HepG2 (cell line): ENCODE results near the gene LRRC8C. TPM values are rescaled to one million over a fixed set of nuclear protein-coding genes. Genes with fewer than 3 reads are reported as not detected.

Experiments
- ATAC-seq: fragments of 200-7000 bp; cut with Tn5 transposase; 3 replicates; pipeline ENCODE4 v1.9.1; 2020; ENCODE audit warnings: mild to moderate bottlenecking, moderate library complexity
- BruUV-seq: library from RNA; stranded (reverse); fragments of 400-500 nt; replicated peaks from 2 replicates; lab custom pipeline; 2021; lab: Mats Ljungman, UMichigan
- CTCF ChIA-PET: fragments of 300-600 bp; formaldehyde crosslinking; extraction: SDS; loops from one replicate; lab custom pipeline; 2021; ENCODE audit warnings: low total read pairs, inconsistent platforms, low intra/inter-chr PET ratio; lab: Yijun Ruan, JAX
- POLR2A ChIA-PET: fragments of 350-600 bp; sonication (Branson Sonifier 250); formaldehyde crosslinking; loops from one replicate; lab custom pipeline; 2020; ENCODE audit warnings: antibody characterized with exemption, inconsistent platforms; lab: Yijun Ruan, JAX
- DNase-seq: peaks from one replicate; pipeline ENCODE4 v3.0.0-alpha.2; 2015; ENCODE audit warnings: low spot score
- FAIRE-seq: peaks from 3 replicates; lab custom pipeline; 2011; peaks lifted over from hg19 to GRCh38; lab: Jason Lieb, UNC
- H2AFZ ChIP-seq: one replicate; pipeline ENCODE4 v1.6.1; 2011; ENCODE audit warnings: low read length, inconsistent platforms
- H3K27ac ChIP-seq: fragments of 300-600 bp; 3 replicates; pipeline ENCODE4 v1.8.0; 2011; ENCODE audit warnings: mixed run types, mild to moderate bottlenecking, mixed read lengths, low read length, inconsistent platforms; ENCODE audit not compliant: insufficient read depth; ENCODE audit errors: extremely low read length
- H3K27me3 ChIP-seq, 2 experiments: fragments of 200-600 bp in 1 of 2; 2 replicates in 1 of 2; 3 replicates in 1 of 2; pipeline versions ENCODE4 v1.6.0 to v1.8.0; 2011; ENCODE audit warnings: low read length in 2 of 2, mild to moderate bottlenecking in 2 of 2, moderate library complexity in 2 of 2, inconsistent platforms in 1 of 2; ENCODE audit not compliant: insufficient read depth in 2 of 2, control insufficient read depth in 1 of 2
- H3K36me3 ChIP-seq, 2 experiments: fragments of 200-600 bp in 1 of 2; replicated peaks in 1 of 2; 2 replicates in 1 of 2; 3 replicates in 1 of 2; pipeline versions ENCODE4 v1.5.1 to v1.8.0; 2011; ENCODE audit warnings: low read length in 2 of 2, inconsistent platforms in 1 of 2; ENCODE audit not compliant: insufficient read depth in 2 of 2, control insufficient read depth in 1 of 2
- H3K4me1 ChIP-seq: 2 replicates; pipeline ENCODE4 v1.5.1; 2012; ENCODE audit warnings: low read length, inconsistent platforms; ENCODE audit not compliant: insufficient read depth
- H3K4me2 ChIP-seq: 2 replicates; pipeline ENCODE4 v1.6.0; 2011; ENCODE audit warnings: low read depth, low read length, inconsistent platforms
- H3K4me3 ChIP-seq, 3 experiments: fragments of 200-600 bp in 1 of 3; sonication (generic), shearing (Covaris generic) in 1 of 3; replicated peaks in 1 of 3; 2 replicates each; pipeline ENCODE4 v1.5.1; 2011 to 2016; ENCODE audit warnings: low read length in 3 of 3, inconsistent platforms in 2 of 3, low read depth in 2 of 3, mild to moderate bottlenecking in 2 of 3, control low read depth in 1 of 3, mixed read lengths in 1 of 3; ENCODE audit not compliant: insufficient read depth in 1 of 3
- H3K79me2 ChIP-seq: one replicate; pipeline ENCODE4 v1.6.1; 2011; ENCODE audit warnings: low read length, inconsistent platforms; ENCODE audit not compliant: insufficient read depth
- H3K9ac ChIP-seq: 2 replicates; pipeline ENCODE4 v1.6.0; 2011; ENCODE audit warnings: mild to moderate bottlenecking, low read depth, low read length, inconsistent platforms; ENCODE audit not compliant: insufficient read depth
- H3K9me3 ChIP-seq: 2 replicates; pipeline ENCODE4 v1.5.1; 2012; ENCODE audit warnings: mild to moderate bottlenecking, low read length
- H4K20me1 ChIP-seq: 2 replicates; pipeline ENCODE4 v1.6.0; 2011; ENCODE audit warnings: inconsistent platforms, mild to moderate bottlenecking, low read length, moderate library complexity; ENCODE audit not compliant: insufficient read depth
- ARNT ChIP-seq: fragments of 450-650 bp; IDR thresholded peaks from 2 replicates; pipeline ENCODE4 v1.6.1; 2017
- CEBPG ChIP-seq: IDR thresholded peaks from 2 replicates; pipeline ENCODE4 v1.6.1; 2016
- MTA3 ChIP-seq: sonication (generic); formaldehyde crosslinking; IDR thresholded peaks from 2 replicates; pipeline ENCODE4 v1.4.0; 2020; ENCODE audit warnings: missing genetic modification reagents
- PTBP1 ChIP-seq: fragments of 200-400 bp; formaldehyde crosslinking; IDR thresholded peaks from 2 replicates; pipeline ENCODE4 v1.6.1; 2018; ENCODE audit warnings: low read length, low read depth; ENCODE audit not compliant: poor library complexity, severe bottlenecking
- RXRA ChIP-seq: sonication (generic); formaldehyde crosslinking; IDR thresholded peaks from 2 replicates; pipeline ENCODE4 v1.5.1; 2020; ENCODE audit warnings: missing genetic modification reagents
- TEAD3 ChIP-seq: optimal IDR thresholded peaks from 2 replicates; pipeline ENCODE3; 2016; ENCODE audit warnings: borderline replicate concordance
- ZFP62 ChIP-seq: sonication (generic); formaldehyde crosslinking; IDR thresholded peaks from 2 replicates; pipeline ENCODE4 v1.4.0; 2020; ENCODE audit warnings: missing genetic modification reagents
- ZNF207 ChIP-seq: fragments of 450-650 bp; IDR thresholded peaks from 2 replicates; pipeline ENCODE4 v1.6.1; 2016; ENCODE audit warnings: antibody characterized with exemption, borderline replicate concordance
- ZNF331 ChIP-seq: sonication (generic); formaldehyde crosslinking; IDR thresholded peaks from 2 replicates; pipeline ENCODE4 v1.4.0; 2020; ENCODE audit warnings: missing genetic modification reagents
- ZNF430 ChIP-seq: sonication (generic); formaldehyde crosslinking; IDR thresholded peaks from 2 replicates; pipeline ENCODE4 v1.9.0; 2021; ENCODE audit warnings: mild to moderate bottlenecking, missing genetic modification reagents
- WGBS: methylation state at CpG from one replicate; pipeline ENCODE4 v1.1.6; 2017; ENCODE audit warnings: low lambda C conversion rate; 5-methylcytosine and 5-hydroxymethylcytosine counted together
- in situ Hi-C: cut with HindIII; loops from 2 replicates; pipeline ENCODE4 v1.10.0; 2017; ENCODE audit warnings: low pct_unique_long_range_greater_than_20kb; ENCODE audit not compliant: extremely low pct_ligation_motif_present
- intact Hi-C: fragments of 100-400 bp; cut with micrococcal nuclease; formaldehyde crosslinking; loops from one replicate; pipeline ENCODE4 v1.10.0; 2022; ENCODE audit not compliant: unreplicated experiment
- polyA plus RNA-seq, 8 experiments: library from polyadenylated mRNA; depleted of rRNA in 3 of 8; stranded (reverse) in 7 of 8; unstranded in 1 of 8; fragments of >200 nt; fragmentation: Illumina TruSeq in 4 of 8; extraction: Trizol in 4 of 8; gene quantifications; 2 replicates each; pipeline versions ENCODE4 v1.2.1 to v1.2.3, GENCODE V29; 2011 to 2016; ENCODE audit warnings: low read depth in 4 of 8, missing spikeins in 1 of 8, mixed read lengths in 1 of 8; ENCODE audit not compliant: insufficient read depth in 1 of 8
- total RNA-seq, 5 experiments: library from RNA; depleted of rRNA; stranded (reverse); fragments of >200 nt; fragmentation: Illumina TruSeq; extraction: Trizol; gene quantifications; 2 replicates each; pipeline ENCODE4 v1.2.3, GENCODE V29; 2016; ENCODE audit warnings: low read depth in 1 of 5
- TF ChIP-seq, protein P1 (sequence below): IDR thresholded peaks from 2 replicates; pipeline ENCODE4 v1.6.1; 2016; ENCODE audit warnings: mild to moderate bottlenecking
- TF ChIP-seq, protein P2 (sequence below): IDR thresholded peaks from 2 replicates; pipeline ENCODE4 v1.4.0; 2020; ENCODE audit warnings: mild to moderate bottlenecking, missing genetic modification reagents

LRRC8C gene
- total and polyA plus RNA-seq, 2 of the 13 experiments (the other 11 are each of a cell fraction or from before 2014, with no cell fraction given) = 0.22 to 0.32 TPM

GRCh38 chr1:89762779-89763648 is 130.1 kb downstream of the LRRC8C start (continued):
- TF ChIP-seq, protein P1, sequence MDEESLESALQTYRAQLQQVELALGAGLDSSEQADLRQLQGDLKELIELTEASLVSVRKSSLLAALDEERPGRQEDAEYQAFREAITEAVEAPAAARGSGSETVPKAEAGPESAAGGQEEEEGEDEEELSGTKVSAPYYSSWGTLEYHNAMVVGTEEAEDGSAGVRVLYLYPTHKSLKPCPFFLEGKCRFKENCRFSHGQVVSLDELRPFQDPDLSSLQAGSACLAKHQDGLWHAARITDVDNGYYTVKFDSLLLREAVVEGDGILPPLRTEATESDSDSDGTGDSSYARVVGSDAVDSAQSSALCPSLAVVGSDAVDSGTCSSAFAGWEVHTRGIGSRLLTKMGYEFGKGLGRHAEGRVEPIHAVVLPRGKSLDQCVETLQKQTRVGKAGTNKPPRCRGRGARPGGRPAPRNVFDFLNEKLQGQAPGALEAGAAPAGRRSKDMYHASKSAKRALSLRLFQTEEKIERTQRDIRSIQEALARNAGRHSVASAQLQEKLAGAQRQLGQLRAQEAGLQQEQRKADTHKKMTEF (CRISPR knock-in tag) = 0 out of 2 replicates have a peak, but pooled peaks have one; percentile 38
- TF ChIP-seq, protein P2, sequence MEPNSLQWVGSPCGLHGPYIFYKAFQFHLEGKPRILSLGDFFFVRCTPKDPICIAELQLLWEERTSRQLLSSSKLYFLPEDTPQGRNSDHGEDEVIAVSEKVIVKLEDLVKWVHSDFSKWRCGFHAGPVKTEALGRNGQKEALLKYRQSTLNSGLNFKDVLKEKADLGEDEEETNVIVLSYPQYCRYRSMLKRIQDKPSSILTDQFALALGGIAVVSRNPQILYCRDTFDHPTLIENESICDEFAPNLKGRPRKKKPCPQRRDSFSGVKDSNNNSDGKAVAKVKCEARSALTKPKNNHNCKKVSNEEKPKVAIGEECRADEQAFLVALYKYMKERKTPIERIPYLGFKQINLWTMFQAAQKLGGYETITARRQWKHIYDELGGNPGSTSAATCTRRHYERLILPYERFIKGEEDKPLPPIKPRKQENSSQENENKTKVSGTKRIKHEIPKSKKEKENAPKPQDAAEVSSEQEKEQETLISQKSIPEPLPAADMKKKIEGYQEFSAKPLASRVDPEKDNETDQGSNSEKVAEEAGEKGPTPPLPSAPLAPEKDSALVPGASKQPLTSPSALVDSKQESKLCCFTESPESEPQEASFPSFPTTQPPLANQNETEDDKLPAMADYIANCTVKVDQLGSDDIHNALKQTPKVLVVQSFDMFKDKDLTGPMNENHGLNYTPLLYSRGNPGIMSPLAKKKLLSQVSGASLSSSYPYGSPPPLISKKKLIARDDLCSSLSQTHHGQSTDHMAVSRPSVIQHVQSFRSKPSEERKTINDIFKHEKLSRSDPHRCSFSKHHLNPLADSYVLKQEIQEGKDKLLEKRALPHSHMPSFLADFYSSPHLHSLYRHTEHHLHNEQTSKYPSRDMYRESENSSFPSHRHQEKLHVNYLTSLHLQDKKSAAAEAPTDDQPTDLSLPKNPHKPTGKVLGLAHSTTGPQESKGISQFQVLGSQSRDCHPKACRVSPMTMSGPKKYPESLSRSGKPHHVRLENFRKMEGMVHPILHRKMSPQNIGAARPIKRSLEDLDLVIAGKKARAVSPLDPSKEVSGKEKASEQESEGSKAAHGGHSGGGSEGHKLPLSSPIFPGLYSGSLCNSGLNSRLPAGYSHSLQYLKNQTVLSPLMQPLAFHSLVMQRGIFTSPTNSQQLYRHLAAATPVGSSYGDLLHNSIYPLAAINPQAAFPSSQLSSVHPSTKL (CRISPR knock-in tag) = 0 out of 2 replicates have a peak, but pooled peaks have one; percentile 17

DNA sequence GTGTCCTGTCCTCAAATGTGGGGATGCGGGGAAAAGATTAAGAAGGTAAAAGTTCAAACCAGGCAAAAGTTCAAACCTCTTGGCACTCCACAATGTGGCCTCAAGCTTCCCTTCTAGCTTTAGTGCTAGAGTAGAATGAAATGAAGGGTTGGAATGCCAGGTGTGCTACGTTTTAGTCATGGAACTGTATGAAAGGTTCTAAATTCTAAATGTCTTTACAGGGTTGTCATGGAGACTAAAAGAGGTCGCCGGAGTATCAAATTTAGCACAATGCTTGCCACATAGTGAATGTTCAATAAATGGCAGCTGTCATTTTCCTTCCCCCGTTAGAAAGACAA is 130.7 kb downstream of the LRRC8C start:
- Histone ChIP-seq H3K4me1 (peaks cover 18% of the 10 kb centered on the region), H3K4me3 (peak overlapping the region in 1 of 3 experiments; percentile 73; a peak in 1 of 6 replicates), H3K4me2 (peak overlapping the region; percentile 88), H3K27ac (no peak overlapping the region), H3K79me2 (no peaks in the 10 kb centered on the region), H3K36me3 (no peaks in the 10 kb centered on the region), H3K9me3 (no peaks in the 10 kb centered on the region), H4K20me1 (no peaks in the 10 kb centered on the region), H3K27me3 (peaks cover 8 to 38% of the 10 kb centered on the region in 2 experiments), H3K9ac (no peak overlapping the region), H2AFZ (no peak overlapping the region)
- in situ Hi-C loops (loop anchor here (5.0 kb wide), 2 partner anchors 126 to 281 kb away; no protein-coding TSS in a partner anchor), intact Hi-C loops (loop anchor here (2.0 kb wide), 1 partner anchor 243 kb away; no protein-coding TSS in a partner anchor)
- peak; percentile 13 for ATAC-seq
- CTCF ChIA-PET = interaction anchor here (1.2 to 2.3 kb wide), 2 partner anchors 244 to 280 kb away, joined by 3 to 23 read pairs; no protein-coding TSS in a partner anchor
- FAIRE-seq = no peak
- no TSS peak for BruUV-seq
- 3% methylated on average over 5 of the region's 5 CpGs for WGBS
- no peak for DNase-seq
- POLR2A ChIA-PET = no interaction called here
- TF ChIP-seq ZNF430 = no peak
- TF ChIP-seq TEAD3 (CRISPR knock-in tag) = no peak
- TF ChIP-seq ZNF331 = no peak
- TF ChIP-seq PTBP1 = no peak
- no peak for TF ChIP-seq ZNF207
- TF ChIP-seq CEBPG (CRISPR knock-in tag) = no peak
- TF ChIP-seq ARNT = no peak
- TF ChIP-seq RXRA (CRISPR knock-in tag) = no peak
- TF ChIP-seq MTA3 (CRISPR knock-in tag) = no peak
- no peak for TF ChIP-seq ZFP62 (CRISPR knock-in tag)
